BLaER1 treated with 17β-estradiol and CSF1 and Interleukin-3, amounts not matched to agents 10 nM and 100 nM (cell line): Measurements from ENCODE around the gene CCDC102B.
"Not testable (repeated sequence)": the region's sequence is repeated elsewhere in the genome, so short reads cannot be mapped to it uniquely, and the experiment has no call there.

Experiments used
- H3K27ac ChIP-seq, 11 experiments: shearing (Covaris generic); formaldehyde crosslinking; 2 replicates each; pipeline ENCODE4 v1.8.1; 2022
- H3K27me3 ChIP-seq, 11 experiments: shearing (Covaris generic); formaldehyde crosslinking; 2 replicates each; pipeline ENCODE4 v1.8.1; 2022
- H3K36me3 ChIP-seq, 11 experiments: shearing (Covaris generic); formaldehyde crosslinking; 2 replicates each; pipeline ENCODE4 v1.8.1; 2022
- H3K4me1 ChIP-seq, 10 experiments: shearing (Covaris generic); formaldehyde crosslinking; 2 replicates each; pipeline ENCODE4 v1.8.1; 2022
- H3K4me2 ChIP-seq, 11 experiments: shearing (Covaris generic); formaldehyde crosslinking; 2 replicates each; pipeline ENCODE4 v1.8.1; 2022
- H3K4me3 ChIP-seq, 10 experiments: shearing (Covaris generic); formaldehyde crosslinking; 2 replicates each; pipeline ENCODE4 v1.8.1; 2022
- H3K9ac ChIP-seq, 11 experiments: shearing (Covaris generic); formaldehyde crosslinking; 2 replicates each; pipeline ENCODE4 v1.8.1; 2022
- H3K9me3 ChIP-seq, 11 experiments: shearing (Covaris generic); formaldehyde crosslinking; replicated peaks in 1 of 11; 2 replicates each; pipeline ENCODE4 v1.8.1; 2022
- H4K20me1 ChIP-seq, 11 experiments: shearing (Covaris generic); formaldehyde crosslinking; 2 replicates each; pipeline ENCODE4 v1.8.1; 2022
- Cebpa-rat ChIP-seq, 11 experiments: shearing (Covaris generic); IDR thresholded peaks; 2 replicates each; pipeline ENCODE4 v1.8.1; 2022

CCDC102B gene

DNA sequence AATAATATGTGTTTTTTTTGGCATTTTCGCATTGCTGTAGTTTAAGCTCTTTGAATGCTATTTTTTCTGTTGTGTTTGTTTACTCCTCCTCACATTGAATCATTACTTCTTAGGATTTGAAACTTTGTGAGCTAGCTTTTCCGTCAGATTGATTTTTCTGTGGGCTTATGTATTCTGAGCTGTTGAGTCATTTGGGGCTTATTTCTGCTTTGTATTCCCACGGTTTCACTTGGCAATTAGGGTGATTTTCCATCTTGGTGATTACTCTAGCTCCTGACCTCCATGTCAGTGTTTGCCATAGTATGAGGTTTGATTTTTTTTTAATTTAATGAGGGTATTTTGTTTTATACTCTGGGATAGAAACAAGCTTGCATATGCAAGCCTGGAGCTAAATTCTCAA, 200.0 kb downstream of the CCDC102B start:
- Histone ChIP-seq H4K20me1 (no peaks in the 10 kb centered on the region), H3K9me3 (peaks cover 0 to 11% (median 0%) of the 10 kb centered on the region in 11 experiments; a peak in 2 of 22 replicates), H3K4me3 (no peak overlapping the region), H3K4me1 (no peaks in the 10 kb centered on the region), H3K27ac (no peak overlapping the region), H3K4me2 (no peak overlapping the region), H3K36me3 (no peaks in the 10 kb centered on the region), H3K9ac (no peak overlapping the region), H3K27me3 (no peaks in the 10 kb centered on the region)
- TF ChIP-seq Cebpa-rat (IDR thresholded peaks at IDR 0.05) = no peak

DNA sequence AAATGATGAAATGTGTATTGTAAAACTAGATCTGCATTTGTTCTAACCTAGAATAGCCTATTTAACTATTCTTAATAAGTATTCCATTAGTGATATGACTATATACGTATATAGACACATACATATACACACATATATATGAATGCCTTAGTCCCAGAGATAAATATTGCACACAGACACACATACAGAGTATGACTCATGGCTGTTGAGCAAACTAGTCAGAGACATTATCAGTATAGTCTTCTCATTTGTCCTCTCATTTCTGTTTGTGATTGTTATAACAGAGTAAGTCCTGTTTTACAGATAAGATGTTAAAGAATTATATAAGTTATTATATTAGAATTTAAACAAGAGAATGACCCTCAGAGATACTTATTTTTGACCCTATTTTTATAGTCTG, 202.5 kb downstream of the CCDC102B start:
- TF ChIP-seq Cebpa-rat (IDR thresholded peaks at IDR 0.05) = no peak
- H3K27ac ChIP-seq = no peak overlapping the region
- no peak overlapping the region for H3K4me3 ChIP-seq
- no peaks in the 10 kb centered on the region for H4K20me1 ChIP-seq
- H3K9ac ChIP-seq = no peak overlapping the region
- no peaks in the 10 kb centered on the region for H3K36me3 ChIP-seq
- peaks cover 0 to 10% (median 0%) of the 10 kb centered on the region in 11 experiments; a peak in 2 of 22 replicates for H3K9me3 ChIP-seq
- H3K27me3 ChIP-seq = no peaks in the 10 kb centered on the region
- H3K4me1 ChIP-seq = no peaks in the 10 kb centered on the region
- no peak overlapping the region for H3K4me2 ChIP-seq

DNA sequence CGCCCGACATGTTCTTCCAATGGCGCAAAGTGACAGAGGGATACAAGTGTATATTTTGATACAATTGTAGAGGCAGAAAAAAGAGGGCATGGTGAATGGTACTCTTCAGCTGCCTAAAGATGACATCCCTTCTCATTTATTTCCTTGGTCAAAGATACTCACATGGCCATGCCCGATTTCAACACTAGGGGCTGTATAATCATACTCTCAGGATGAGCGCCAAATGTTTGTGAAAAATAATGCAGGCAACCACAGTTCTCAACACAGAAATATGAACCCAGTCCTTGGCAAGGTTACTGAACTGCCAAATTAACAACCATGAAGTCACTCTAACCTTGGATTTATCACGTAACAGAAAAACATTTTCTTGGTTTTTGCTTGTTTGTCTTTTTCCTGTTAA, 204.4 kb downstream of the CCDC102B start:
- no peaks in the 10 kb centered on the region for H3K36me3 ChIP-seq
- no peaks in the 10 kb centered on the region for H3K27me3 ChIP-seq
- no peak overlapping the region for H3K9ac ChIP-seq
- no peaks in the 10 kb centered on the region for H3K9me3 ChIP-seq
- no peak for TF ChIP-seq Cebpa-rat (IDR thresholded peaks at IDR 0.05)
- H4K20me1 ChIP-seq = no peaks in the 10 kb centered on the region
- H3K27ac ChIP-seq = no peak overlapping the region
- H3K4me3 ChIP-seq = no peak overlapping the region
- no peaks in the 10 kb centered on the region for H3K4me1 ChIP-seq
- H3K4me2 ChIP-seq = no peak overlapping the region

DNA sequence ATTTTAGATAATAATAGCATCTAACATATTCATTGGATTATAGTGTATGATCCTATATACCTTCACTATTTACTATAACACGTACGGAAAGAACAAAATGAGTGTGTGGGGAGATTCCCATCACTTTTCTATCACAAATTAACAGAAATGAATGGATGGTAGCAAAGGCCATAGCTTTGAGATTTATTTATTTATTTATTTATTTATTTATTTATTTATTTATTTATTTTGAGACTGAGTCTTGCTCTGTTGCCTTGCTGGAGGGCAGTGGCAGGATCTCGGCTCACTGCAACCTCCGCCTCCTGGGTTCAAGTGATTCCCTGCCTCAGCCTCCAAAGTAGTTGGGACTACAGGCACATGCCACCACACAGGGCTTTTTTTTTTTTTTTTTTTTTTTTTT, 208.3 kb downstream of the CCDC102B start:
- not testable (repeated sequence) for H3K9ac ChIP-seq, H3K4me3 ChIP-seq, H3K27ac ChIP-seq, H3K9me3 ChIP-seq, H3K36me3 ChIP-seq, H3K4me1 ChIP-seq, H4K20me1 ChIP-seq, H3K27me3 ChIP-seq, H3K4me2 ChIP-seq

DNA sequence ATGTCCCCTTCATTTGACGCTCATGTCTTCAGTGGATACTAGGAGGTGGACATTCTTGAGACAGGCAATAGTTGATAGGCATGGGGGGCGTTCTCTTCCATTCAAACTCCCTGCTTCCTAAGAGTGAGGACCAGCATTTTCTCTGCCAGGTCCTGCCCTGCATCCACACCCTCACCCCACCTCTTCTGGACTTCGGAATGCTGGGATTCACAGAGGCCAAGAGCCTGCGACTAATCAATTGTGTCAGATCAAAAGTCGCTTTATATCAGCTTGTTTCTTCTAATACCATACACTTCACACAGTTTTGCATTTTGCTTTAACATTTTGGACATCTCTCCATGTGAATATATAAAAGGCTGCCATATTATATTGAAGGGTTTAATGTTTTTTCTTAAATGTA, 210.7 kb downstream of the CCDC102B start:
- Histone ChIP-seq H3K4me2 (no peak overlapping the region), H3K36me3 (no peaks in the 10 kb centered on the region), H3K9me3 (no peaks in the 10 kb centered on the region), H3K27me3 (no peaks in the 10 kb centered on the region), H4K20me1 (no peaks in the 10 kb centered on the region), H3K4me1 (no peaks in the 10 kb centered on the region), H3K9ac (no peak overlapping the region), H3K27ac (no peak overlapping the region), H3K4me3 (no peak overlapping the region)
- no peak for TF ChIP-seq Cebpa-rat (IDR thresholded peaks at IDR 0.05)

DNA sequence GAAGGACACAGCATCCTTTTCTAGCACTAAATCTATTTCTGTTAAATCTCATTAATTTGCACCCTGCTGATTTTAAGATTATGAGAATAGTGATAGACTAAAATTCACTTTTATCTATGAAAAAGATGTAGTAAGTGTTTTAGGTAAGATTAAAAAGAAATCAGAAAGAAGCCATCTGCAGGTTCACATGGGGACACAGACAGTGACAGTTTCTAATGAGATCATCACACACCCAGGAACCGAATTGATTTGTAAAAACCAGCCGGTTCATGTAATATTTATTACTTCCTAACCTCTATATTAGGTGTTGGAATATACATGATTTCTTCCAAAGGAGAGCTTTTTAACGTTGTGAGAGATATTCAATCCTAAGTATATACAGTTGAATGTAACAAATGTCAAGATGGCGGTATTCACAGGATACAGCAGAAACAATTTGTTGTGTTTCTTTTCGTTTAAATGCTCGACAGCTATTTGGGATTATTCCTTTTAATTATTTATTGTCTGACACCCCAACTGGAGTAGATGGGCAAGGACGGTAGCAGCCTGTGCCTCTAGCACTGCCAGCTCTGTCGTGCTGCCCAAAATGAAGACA, 223.4 kb downstream of the CCDC102B start:
- Histone ChIP-seq H3K27ac (no peak overlapping the region), H3K4me2 (no peak overlapping the region), H3K4me3 (no peak overlapping the region), H3K4me1 (no peaks in the 10 kb centered on the region), H3K27me3 (no peaks in the 10 kb centered on the region), H3K9ac (no peak overlapping the region), H3K9me3 (no peaks in the 10 kb centered on the region), H4K20me1 (no peaks in the 10 kb centered on the region), H3K36me3 (no peaks in the 10 kb centered on the region)
- no peak for TF ChIP-seq Cebpa-rat (IDR thresholded peaks at IDR 0.05)

DNA sequence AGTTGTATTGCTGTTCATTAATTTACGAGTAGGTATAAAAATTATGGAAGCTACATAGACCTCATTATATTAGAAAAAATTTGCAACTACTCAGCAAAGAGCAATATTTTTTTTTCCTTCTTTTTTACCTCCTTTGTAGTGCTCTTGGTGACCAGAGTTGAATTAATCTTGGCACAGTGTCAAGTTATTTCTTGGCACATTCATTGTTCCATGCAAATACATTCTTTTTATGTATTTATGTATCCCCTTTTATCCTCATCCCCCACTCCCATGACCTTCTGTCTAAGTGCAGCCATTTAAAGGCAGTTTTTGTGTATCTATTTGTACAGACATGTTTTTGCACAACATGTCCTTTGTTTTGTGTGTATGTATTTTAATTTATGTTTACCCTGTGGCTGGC, 224.5 kb downstream of the CCDC102B start:
- Histone ChIP-seq H3K4me3 (no peak overlapping the region), H3K36me3 (no peaks in the 10 kb centered on the region), H4K20me1 (no peaks in the 10 kb centered on the region), H3K27me3 (no peaks in the 10 kb centered on the region), H3K4me2 (no peak overlapping the region), H3K4me1 (no peaks in the 10 kb centered on the region), H3K27ac (no peak overlapping the region), H3K9ac (no peak overlapping the region), H3K9me3 (no peaks in the 10 kb centered on the region)
- TF ChIP-seq Cebpa-rat (IDR thresholded peaks at IDR 0.05) = no peak

DNA sequence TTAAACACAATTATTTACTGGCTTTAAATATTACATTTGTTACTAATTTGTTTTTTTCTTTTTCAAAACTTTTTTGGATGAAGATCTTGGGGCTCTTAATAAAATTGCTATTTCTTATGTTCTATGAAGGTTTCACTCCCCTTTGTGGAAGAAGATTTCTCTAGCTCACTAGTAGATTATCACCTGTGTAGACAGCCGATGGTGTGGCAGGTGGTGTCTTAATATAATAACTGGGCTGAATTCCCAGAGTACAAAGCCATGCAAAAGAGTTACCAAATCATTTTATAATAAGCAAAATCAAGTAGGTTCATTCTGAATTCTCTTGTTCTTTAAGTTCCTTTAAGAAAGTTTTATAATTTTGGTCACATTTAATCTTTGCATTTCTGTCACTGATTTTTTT, 233.7 kb downstream of the CCDC102B start:
- no peak for TF ChIP-seq Cebpa-rat (IDR thresholded peaks at IDR 0.05)
- H3K9ac ChIP-seq = no peak overlapping the region
- H3K9me3 ChIP-seq = no peaks in the 10 kb centered on the region
- no peaks in the 10 kb centered on the region for H4K20me1 ChIP-seq
- no peak overlapping the region for H3K27ac ChIP-seq
- H3K4me3 ChIP-seq = no peak overlapping the region
- no peak overlapping the region for H3K4me2 ChIP-seq
- no peaks in the 10 kb centered on the region for H3K36me3 ChIP-seq
- H3K27me3 ChIP-seq = no peaks in the 10 kb centered on the region
- no peaks in the 10 kb centered on the region for H3K4me1 ChIP-seq

DNA sequence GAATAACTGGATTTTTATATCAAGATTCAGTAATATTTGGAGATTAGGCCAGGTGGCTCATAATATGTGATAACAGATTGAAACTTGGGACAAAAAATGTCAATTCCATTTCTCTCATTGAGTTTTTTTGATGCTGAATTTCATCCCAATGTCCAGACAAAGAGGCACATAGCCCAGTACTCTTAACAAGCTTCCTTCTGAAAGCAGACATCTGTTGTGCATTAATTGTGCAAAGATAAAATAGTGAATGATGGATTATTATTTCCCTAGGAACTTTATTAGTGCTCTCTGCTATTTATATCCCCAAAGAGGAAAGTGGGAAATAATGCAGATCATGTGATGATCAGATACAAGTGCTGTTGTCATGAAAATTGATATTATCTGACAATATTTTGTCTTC, 234.1 kb downstream of the CCDC102B start:
- Histone ChIP-seq H3K4me1 (no peaks in the 10 kb centered on the region), H3K27ac (no peak overlapping the region), H3K27me3 (no peaks in the 10 kb centered on the region), H3K4me3 (no peak overlapping the region), H4K20me1 (no peaks in the 10 kb centered on the region), H3K4me2 (no peak overlapping the region), H3K36me3 (no peaks in the 10 kb centered on the region), H3K9ac (no peak overlapping the region), H3K9me3 (no peaks in the 10 kb centered on the region)
- no peak for TF ChIP-seq Cebpa-rat (IDR thresholded peaks at IDR 0.05)

DNA sequence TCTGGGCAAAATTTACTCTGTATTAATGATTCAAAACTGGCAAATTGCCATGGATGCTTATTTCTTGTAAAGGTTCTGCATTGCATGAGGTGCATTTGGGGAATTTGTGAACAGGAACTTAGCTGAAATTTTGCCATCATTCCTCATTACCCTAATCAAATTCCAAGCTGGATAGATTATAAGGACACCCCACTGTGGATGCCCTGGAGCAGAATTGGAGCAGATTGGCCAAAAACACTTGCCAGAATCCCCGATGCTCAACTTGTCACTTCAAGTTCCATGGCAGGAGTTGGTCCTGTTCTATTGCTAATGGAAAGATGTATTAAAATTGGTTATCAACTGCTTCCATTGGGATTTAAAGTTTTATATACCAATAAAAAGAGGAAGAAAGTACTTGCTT, 237.9 kb downstream of the CCDC102B start:
- TF ChIP-seq Cebpa-rat (IDR thresholded peaks at IDR 0.05) = no peak
- no peak overlapping the region for H3K9ac ChIP-seq

More for the DNA sequence above, 237.9 kb downstream of the CCDC102B start:
- H3K4me2 ChIP-seq = no peak overlapping the region
- no peak overlapping the region for H3K27ac ChIP-seq
- no peaks in the 10 kb centered on the region for H3K4me1 ChIP-seq
- H3K36me3 ChIP-seq = no peaks in the 10 kb centered on the region
- H3K9me3 ChIP-seq = no peaks in the 10 kb centered on the region
- H4K20me1 ChIP-seq = no peaks in the 10 kb centered on the region
- no peak overlapping the region for H3K4me3 ChIP-seq
- no peaks in the 10 kb centered on the region for H3K27me3 ChIP-seq
